Measurements from ENCODE around the gene CHCHD6. TPM values are rescaled to one million over a fixed set of nuclear protein-coding genes. Genes with fewer than 3 reads are reported as not detected.

The CHCHD6 gene
- total RNA-seq, 1 experiment from 2014 or later, result 40.9 TPM

GRCh38 chr3:126849768-126850167 is 145.7 kb downstream of the CHCHD6 start:
- DNase-seq (ENCODE audit: low spot score) (no peak), ATAC-seq (no peak)
- Mint-ChIP-seq H3K27me3 (ENCODE audit: low read depth) (no peaks in the 10 kb centered on the region), H3K4me1 (peaks cover 57% of the 10 kb centered on the region), H3K27ac (peak overlapping the region; percentile 97), H3K9me3 (no peaks in the 10 kb centered on the region), H3K4me3 (no peak overlapping the region), H3K36me3 (no peaks in the 10 kb centered on the region)
- ChIA-PET CTCF (no interaction called here), POLR2A (no interaction called here)
- TF ChIP-seq ESRRA (CRISPR knock-in tag; IDR thresholded peaks at IDR 0.05; ENCODE audit: borderline replicate concordance) (no peak), SMAD4 (CRISPR knock-in tag; IDR thresholded peaks at IDR 0.05) (no peak), GTF2I (CRISPR knock-in tag; conservative IDR thresholded peaks at IDR 0.05) (no peak), SOX15 (CRISPR knock-in tag; IDR thresholded peaks at IDR 0.05) (no peak), FOXP1 (CRISPR knock-in tag; IDR thresholded peaks at IDR 0.05; ENCODE audit: borderline replicate concordance) (no peak), MAX (CRISPR knock-in tag; IDR thresholded peaks at IDR 0.05) (no peak), CTCF (IDR thresholded peaks at IDR 0.05) (no peak), ZNF219 (CRISPR knock-in tag; IDR thresholded peaks at IDR 0.05; ENCODE audit: borderline replicate concordance) (no peak), HMGXB4 (CRISPR knock-in tag; IDR thresholded peaks at IDR 0.05) (no peak), AFF4 (CRISPR knock-in tag; IDR thresholded peaks at IDR 0.05; ENCODE audit: borderline replicate concordance) (no peak), ETV6 (CRISPR knock-in tag; IDR thresholded peaks at IDR 0.05) (no peak), OVOL2 (CRISPR knock-in tag; IDR thresholded peaks at IDR 0.05; ENCODE audit: borderline replicate concordance) (no peak), E2F4 (CRISPR knock-in tag; IDR thresholded peaks at IDR 0.05; ENCODE audit: borderline replicate concordance, low read depth) (no peak), EMX1 (CRISPR knock-in tag; IDR thresholded peaks at IDR 0.05) (no peak), NR2C2 (CRISPR knock-in tag; IDR thresholded peaks at IDR 0.05) (no peak), RORB (CRISPR knock-in tag; IDR thresholded peaks at IDR 0.05) (no peak), TP53 (CRISPR knock-in tag; IDR thresholded peaks at IDR 0.05) (no peak), ZNF121 (CRISPR knock-in tag; IDR thresholded peaks at IDR 0.05) (no peak), CREB1 (CRISPR knock-in tag; IDR thresholded peaks at IDR 0.05) (no peak)

Measured in WTC11 (cell line).